DMS53 (cell line): ENCODE data around the gene TAF15.

Source experiments
- DNase-seq: peaks from one replicate; lab custom pipeline; 2025; lab: John Stamatoyannopoulos, UW

The TAF15 gene

GRCh38 chr17:35788477-35789368 is 20.6 kb upstream of the TAF15 start:
- DNase-seq: no peak

GRCh38 chr17:35790841-35791240 is 18.4 kb upstream of the TAF15 start:
- no peak for DNase-seq

- DNase-seq: no peak
Observed at GRCh38 chr17:35791681-35792350, 17.5 kb upstream of the TAF15 start.

- no peak for DNase-seq
Observed at GRCh38 chr17:35793257-35793656, 16.0 kb upstream of the TAF15 start.

- DNase-seq: peak; percentile 74
Observed at GRCh38 chr17:35795007-35795870, 14.0 kb upstream of the TAF15 start, which contains the start of gene MMP28. Gene MMP28 (minus strand): TSS chr17:35795641. CDS start chr17:35795377, 264 bp downstream.

- no peak for DNase-seq
Observed at GRCh38 chr17:35795871-35796265, 13.4 kb upstream of the TAF15 start.

- no peak for DNase-seq
Observed at GRCh38 chr17:35796942-35797341, 12.3 kb upstream of the TAF15 start.

GRCh38 chr17:35797370-35797769 is 11.9 kb upstream of the TAF15 start:
- DNase-seq: no peak

- no peak for DNase-seq
Observed at GRCh38 chr17:35797918-35798317, 11.4 kb upstream of the TAF15 start.

GRCh38 chr17:35799942-35800341 is 9.3 kb upstream of the TAF15 start:
- no peak for DNase-seq

- no peak for DNase-seq
Observed at GRCh38 chr17:35801583-35802224, 7.6 kb upstream of the TAF15 start.

- peak; percentile 89 for DNase-seq
Observed at GRCh38 chr17:35804658-35805192, 4.6 kb upstream of the TAF15 start.

- no peak for DNase-seq
Observed at GRCh38 chr17:35807371-35808144, 1.7 kb upstream of the TAF15 start.

- no peak for DNase-seq
Observed at GRCh38 chr17:35808240-35808961, 883 bp upstream of the TAF15 start.

GRCh38 chr17:35809855-35810461 is 674 bp downstream of the TAF15 start:
- peak; percentile 68 for DNase-seq

- DNase-seq: no peak
Observed at GRCh38 chr17:35811759-35812158, 2.5 kb downstream of the TAF15 start.

- DNase-seq: no peak
Observed at GRCh38 chr17:35812456-35812855, 3.2 kb downstream of the TAF15 start.

GRCh38 chr17:35816723-35817122 is 7.4 kb downstream of the TAF15 start:
- DNase-seq: peak; percentile 25

- no peak for DNase-seq
Observed at GRCh38 chr17:35817196-35817595, 7.9 kb downstream of the TAF15 start.

GRCh38 chr17:35819455-35819854 is 10.2 kb downstream of the TAF15 start:
- no peak for DNase-seq
